ENCODE data around the gene KCNJ9. TPM values are rescaled to one million over a fixed set of nuclear protein-coding genes. Genes with fewer than 3 reads are reported as not detected.

Gene KCNJ9
- total and polyA plus RNA-seq, 12 donors, result 0.01 to 0.09 (median 0.07) TPM; not detected in 8

DNA sequence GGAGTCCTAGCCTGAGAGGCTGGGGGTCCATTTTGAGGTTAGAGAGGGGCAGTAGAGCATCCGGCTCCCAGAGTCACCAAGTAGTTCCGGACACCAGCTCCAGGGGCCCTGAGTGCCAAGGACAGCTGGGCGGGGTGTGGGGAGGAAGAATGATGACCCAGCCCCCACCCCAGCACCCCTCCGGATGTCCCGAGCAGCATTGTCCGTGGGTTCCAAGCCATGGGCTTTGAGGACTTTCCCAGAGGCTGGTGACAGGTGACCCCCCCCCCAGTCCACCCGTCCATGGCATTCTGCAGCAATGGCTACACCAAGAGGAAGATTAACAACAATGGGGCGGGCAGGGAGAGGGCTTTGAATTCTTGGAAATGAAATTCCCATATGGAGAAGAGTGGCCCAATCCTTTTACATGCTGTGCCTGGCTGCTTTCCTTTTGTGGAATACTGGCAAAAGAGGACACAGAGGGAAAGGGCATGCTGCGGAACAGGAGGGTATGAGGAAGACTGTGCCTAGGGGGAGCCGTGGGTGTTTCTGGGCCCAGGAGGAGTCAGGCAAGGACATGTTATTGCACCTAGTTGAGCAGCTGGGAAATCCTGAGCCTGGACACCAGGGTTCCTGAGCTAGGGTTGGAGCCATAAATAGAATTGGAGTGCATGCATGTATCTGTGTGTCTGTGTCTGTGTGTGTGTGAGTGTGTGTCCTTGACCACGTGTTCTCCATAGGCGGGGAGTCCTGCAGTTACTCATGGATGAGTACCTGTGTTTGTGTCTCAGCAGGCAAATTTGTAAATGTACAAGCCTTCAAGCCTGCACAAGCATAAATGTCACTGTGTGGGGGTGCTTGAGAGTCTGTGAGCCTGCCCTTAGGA is 35.2 kb downstream of the KCNJ9 start:
- ATAC-seq, result peak in 7 of 8 donors; percentile 12 to 51 (median 37)
- Histone ChIP-seq H3K9me3 (no peaks in the 10 kb centered on the region), H3K4me3 (peak overlapping the region; percentile 25 to 68 (median 54)), H3K36me3 (peaks cover 0 to 17% (median 0%) of the 10 kb centered on the region in 9 donors), H3K27me3 (no peaks in the 10 kb centered on the region), H3K27ac (peak overlapping the region; percentile 34 to 91 (median 80)), H3K4me1 (peaks cover 7 to 73% (median 42%) of the 10 kb centered on the region in 9 donors)
- intact Hi-C loops (cut with DNase I), result loop anchor here in 1 of 10 donors (5.0 kb wide), 1 partner anchor 76 kb away; the partner anchor contains the start of gene CASQ1
- WGBS, 2 donors, result 30 to 44% methylated on average over 12 of the region's 12 CpGs
- peak in 1 of 2 donors; percentile 71 for DNase-seq
- TF ChIP-seq, protein P1, sequence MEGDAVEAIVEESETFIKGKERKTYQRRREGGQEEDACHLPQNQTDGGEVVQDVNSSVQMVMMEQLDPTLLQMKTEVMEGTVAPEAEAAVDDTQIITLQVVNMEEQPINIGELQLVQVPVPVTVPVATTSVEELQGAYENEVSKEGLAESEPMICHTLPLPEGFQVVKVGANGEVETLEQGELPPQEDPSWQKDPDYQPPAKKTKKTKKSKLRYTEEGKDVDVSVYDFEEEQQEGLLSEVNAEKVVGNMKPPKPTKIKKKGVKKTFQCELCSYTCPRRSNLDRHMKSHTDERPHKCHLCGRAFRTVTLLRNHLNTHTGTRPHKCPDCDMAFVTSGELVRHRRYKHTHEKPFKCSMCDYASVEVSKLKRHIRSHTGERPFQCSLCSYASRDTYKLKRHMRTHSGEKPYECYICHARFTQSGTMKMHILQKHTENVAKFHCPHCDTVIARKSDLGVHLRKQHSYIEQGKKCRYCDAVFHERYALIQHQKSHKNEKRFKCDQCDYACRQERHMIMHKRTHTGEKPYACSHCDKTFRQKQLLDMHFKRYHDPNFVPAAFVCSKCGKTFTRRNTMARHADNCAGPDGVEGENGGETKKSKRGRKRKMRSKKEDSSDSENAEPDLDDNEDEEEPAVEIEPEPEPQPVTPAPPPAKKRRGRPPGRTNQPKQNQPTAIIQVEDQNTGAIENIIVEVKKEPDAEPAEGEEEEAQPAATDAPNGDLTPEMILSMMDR (IDR thresholded peaks at IDR 0.05), result no peak

GRCh38 chr1:160117300-160117699 is 36.0 kb downstream of the KCNJ9 start:
- TF ChIP-seq, protein P1 (IDR thresholded peaks at IDR 0.05), result no peak
- WGBS, 2 donors, result 24 to 29% methylated on average over 1 of the region's 1 CpG
- no peaks in the 10 kb centered on the region for H3K9me3 ChIP-seq
- intact Hi-C loops (cut with DNase I), result loop anchor here in 1 of 10 donors (5.0 kb wide), 1 partner anchor 75 kb away; the partner anchor contains the start of gene CASQ1
- no peak for DNase-seq
- H3K27me3 ChIP-seq, result no peaks in the 10 kb centered on the region
- peaks cover 0 to 24% (median 0%) of the 10 kb centered on the region in 9 donors for H3K36me3 ChIP-seq
- H3K27ac ChIP-seq, result peak overlapping the region in 9 of 10 donors; percentile 65 to 91 (median 84)
- no peak for ATAC-seq
- peaks cover 7 to 67% (median 42%) of the 10 kb centered on the region in 9 donors for H3K4me1 ChIP-seq
- peak overlapping the region; percentile 25 to 68 (median 54) for H3K4me3 ChIP-seq

DNA sequence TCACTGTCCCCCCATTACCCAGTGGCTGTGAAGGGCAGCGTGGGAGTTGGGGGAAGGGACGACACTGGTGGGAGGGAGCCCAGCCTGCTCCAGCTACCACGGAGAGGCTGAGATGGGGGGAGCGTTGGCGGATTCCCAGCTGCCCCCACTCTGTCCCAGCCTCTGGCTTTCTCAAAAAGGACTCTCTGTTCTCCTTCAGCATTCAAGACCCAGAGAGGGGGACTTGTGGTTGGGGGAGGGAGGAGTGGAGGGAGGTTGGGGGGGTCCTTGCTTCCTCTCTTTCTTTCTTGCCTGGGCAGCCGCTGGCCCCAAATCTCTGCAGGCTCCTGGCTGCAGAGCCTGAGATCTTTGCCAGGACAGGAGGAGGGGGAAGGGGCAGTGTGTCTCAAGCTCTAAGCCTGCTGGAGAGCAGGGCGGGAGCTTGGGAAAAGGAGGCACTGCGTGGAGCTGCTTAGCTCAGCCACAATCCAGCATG is 36.4 kb downstream of the KCNJ9 start:
- Histone ChIP-seq H3K9me3 (no peaks in the 10 kb centered on the region), H3K27ac (peak overlapping the region in 8 of 10 donors; percentile 72 to 91 (median 84)), H3K36me3 (peaks cover 0 to 28% (median 0%) of the 10 kb centered on the region in 9 donors), H3K4me1 (peaks cover 7 to 68% (median 42%) of the 10 kb centered on the region in 9 donors), H3K4me3 (peak overlapping the region; percentile 25 to 68 (median 54)), H3K27me3 (no peaks in the 10 kb centered on the region)
- DNase-seq, result peak; percentile 48 to 54
- TF ChIP-seq, protein P1 (IDR thresholded peaks at IDR 0.05), result no peak
- intact Hi-C loops (cut with DNase I), result loop anchor here in 1 of 10 donors (5.0 kb wide), 1 partner anchor 75 kb away; the partner anchor contains the start of gene CASQ1
- whole genome bisulfite sequencing, 2 donors, result 22 to 32% methylated on average over 8 of the region's 8 CpGs
- peak in 7 of 8 donors; percentile 35 to 75 (median 61) for ATAC-seq

GRCh38 chr1:160118928-160119327 is 37.6 kb downstream of the KCNJ9 start:
- 91% methylated on average over 3 of the region's 3 CpGs for WGBS, 2 donors
- H3K9me3 ChIP-seq, result no peaks in the 10 kb centered on the region
- DNase-seq (no peak), ATAC-seq (no peak)
- H3K36me3 ChIP-seq, result peaks cover 0 to 39% (median 0%) of the 10 kb centered on the region in 9 donors
- peak overlapping the region in 1 of 10 donors; percentile 84 for H3K27ac ChIP-seq
- H3K4me3 ChIP-seq, result peak overlapping the region in 5 of 10 donors; percentile 56 to 68 (median 63)
- intact Hi-C loops (cut with DNase I), result loop anchor here in 1 of 10 donors (5.0 kb wide), 1 partner anchor 73 kb away; the partner anchor contains the start of gene CASQ1
- peaks cover 0 to 70% (median 44%) of the 10 kb centered on the region in 9 donors for H3K4me1 ChIP-seq
- TF ChIP-seq, protein P1 (IDR thresholded peaks at IDR 0.05), result no peak
- H3K27me3 ChIP-seq, result no peaks in the 10 kb centered on the region

All from heart right ventricle (tissue), 16 donors.